GM12878 (cell line): ENCODE results near the gene MRGPRF.

Experiments
- POLR2A ChIP-seq: IDR thresholded peaks from 2 replicates; pipeline ENCODE4 v1.6.1; 2011; ENCODE audit warnings: low read depth, mild to moderate bottlenecking, low read length
- POLR2AphosphoS5 ChIP-seq: IDR thresholded peaks from 2 replicates; pipeline ENCODE4 v1.6.1; 2011; ENCODE audit warnings: mild to moderate bottlenecking, low read length, inconsistent platforms
- RAD21 ChIP-seq: IDR thresholded peaks from 2 replicates; pipeline ENCODE4 v1.6.1; 2011; ENCODE audit warnings: mild to moderate bottlenecking, low read depth, low read length, moderate library complexity; ENCODE audit not compliant: insufficient read depth
- RFX5 ChIP-seq: IDR thresholded peaks from 2 replicates; pipeline ENCODE4 v1.6.1; 2011; ENCODE audit warnings: low read depth, low read length, improper control_type of control experiment
- SPI1 ChIP-seq: IDR thresholded peaks from 2 replicates; pipeline ENCODE4 v1.6.1; 2011; ENCODE audit warnings: low read depth, mild to moderate bottlenecking, low read length, moderate library complexity, borderline replicate concordance; ENCODE audit not compliant: insufficient read depth
- YY1 ChIP-seq: IDR thresholded peaks from 2 replicates; pipeline ENCODE4 v1.6.1; 2011; ENCODE audit warnings: low read depth, mild to moderate bottlenecking, low read length
- ZNF274 ChIP-seq: IDR thresholded peaks from one replicate; pipeline ENCODE4 v1.8.0; 2011; ENCODE audit not compliant: insufficient read length, insufficient read depth
- TF ChIP-seq, protein P1 (sequence below), 3 experiments: IDR thresholded peaks in 2 of 3; conservative IDR thresholded peaks in 1 of 3; 2 replicates each; pipeline ENCODE4 v1.5.1; 2011; ENCODE audit warnings: low read depth in 3 of 3, low read length in 3 of 3, mild to moderate bottlenecking in 3 of 3, control low read depth in 2 of 3, moderate library complexity in 2 of 3, inconsistent platforms in 1 of 3, mixed read lengths in 1 of 3; ENCODE audit not compliant: control insufficient read depth in 2 of 3, insufficient read depth in 1 of 3; ENCODE audit errors: extremely low read depth in 1 of 3
- TF ChIP-seq, protein P2 (sequence below): IDR thresholded peaks from 2 replicates; pipeline ENCODE4 v1.6.1; 2011; ENCODE audit warnings: borderline replicate concordance, low read depth, mild to moderate bottlenecking, moderate library complexity, mixed read lengths, low read length; ENCODE audit not compliant: insufficient read depth; ENCODE audit errors: extremely low read length
- TF ChIP-seq, protein P3 (sequence below): IDR thresholded peaks from 2 replicates; pipeline ENCODE4 v1.6.1; 2012; ENCODE audit warnings: low read depth, low read length, improper control_type of control experiment

DNA sequence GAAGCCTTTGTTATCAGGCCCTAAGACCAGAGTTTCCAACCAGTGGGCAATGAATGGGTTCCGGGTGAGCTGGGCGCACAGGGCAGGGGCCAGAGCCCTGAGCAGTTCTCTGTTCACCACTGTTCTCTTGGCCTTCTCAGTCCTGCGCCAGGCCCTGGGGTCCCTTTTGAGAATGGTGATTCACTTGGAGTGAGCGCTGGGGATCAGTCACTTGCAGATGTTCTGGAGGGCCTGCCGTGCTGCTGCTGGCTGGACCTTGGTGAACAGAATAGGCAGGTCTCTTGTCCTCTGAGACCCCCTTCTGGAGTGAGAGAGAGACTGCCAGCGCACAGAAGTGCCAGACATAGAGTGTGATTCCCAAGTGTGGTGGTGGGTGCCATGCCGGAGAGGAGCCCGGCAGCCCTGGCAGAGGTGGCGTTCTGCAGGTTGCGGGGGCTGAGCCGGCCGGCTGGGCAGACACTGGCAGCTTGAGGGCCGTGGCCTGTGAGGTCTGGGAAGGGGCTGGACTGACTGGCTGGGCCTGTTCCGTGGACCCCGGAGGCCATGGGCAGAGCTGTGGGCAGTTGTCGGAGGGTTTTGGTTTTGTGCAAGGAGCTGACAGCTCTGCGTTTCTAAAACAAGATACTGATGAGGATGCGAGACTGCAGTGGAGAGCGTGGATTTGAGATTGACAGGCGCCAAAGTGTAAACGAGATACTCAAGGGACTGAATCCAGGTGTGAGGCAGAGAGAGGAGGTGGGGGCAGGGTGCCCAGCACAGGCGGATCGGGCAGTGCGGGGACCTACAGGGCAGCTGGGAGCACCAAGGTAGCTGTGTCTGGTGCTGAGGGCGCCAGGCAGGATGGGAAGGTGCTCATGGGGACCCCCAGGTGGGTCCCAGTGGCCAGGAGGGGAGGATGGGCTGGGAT lies 48.0 kb upstream of the MRGPRF start:
- TF ChIP-seq, protein P1, sequence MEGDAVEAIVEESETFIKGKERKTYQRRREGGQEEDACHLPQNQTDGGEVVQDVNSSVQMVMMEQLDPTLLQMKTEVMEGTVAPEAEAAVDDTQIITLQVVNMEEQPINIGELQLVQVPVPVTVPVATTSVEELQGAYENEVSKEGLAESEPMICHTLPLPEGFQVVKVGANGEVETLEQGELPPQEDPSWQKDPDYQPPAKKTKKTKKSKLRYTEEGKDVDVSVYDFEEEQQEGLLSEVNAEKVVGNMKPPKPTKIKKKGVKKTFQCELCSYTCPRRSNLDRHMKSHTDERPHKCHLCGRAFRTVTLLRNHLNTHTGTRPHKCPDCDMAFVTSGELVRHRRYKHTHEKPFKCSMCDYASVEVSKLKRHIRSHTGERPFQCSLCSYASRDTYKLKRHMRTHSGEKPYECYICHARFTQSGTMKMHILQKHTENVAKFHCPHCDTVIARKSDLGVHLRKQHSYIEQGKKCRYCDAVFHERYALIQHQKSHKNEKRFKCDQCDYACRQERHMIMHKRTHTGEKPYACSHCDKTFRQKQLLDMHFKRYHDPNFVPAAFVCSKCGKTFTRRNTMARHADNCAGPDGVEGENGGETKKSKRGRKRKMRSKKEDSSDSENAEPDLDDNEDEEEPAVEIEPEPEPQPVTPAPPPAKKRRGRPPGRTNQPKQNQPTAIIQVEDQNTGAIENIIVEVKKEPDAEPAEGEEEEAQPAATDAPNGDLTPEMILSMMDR (IDR thresholded peaks at IDR 0.05 in 2 of 3, conservative IDR thresholded peaks at IDR 0.05 in 1 of 3; ENCODE audit: control insufficient read depth in 2 of 3, extremely low read depth in 1 of 3, insufficient read depth in 1 of 3, low read depth in 3 of 3, low read length in 3 of 3) = no peak
- TF ChIP-seq YY1 (no peak), RAD21 (no peak), RFX5 (no peak), POLR2AphosphoS5 (no peak), ZNF274 (no peak), SPI1 (no peak), POLR2A (no peak)
- TF ChIP-seq, protein P2, sequence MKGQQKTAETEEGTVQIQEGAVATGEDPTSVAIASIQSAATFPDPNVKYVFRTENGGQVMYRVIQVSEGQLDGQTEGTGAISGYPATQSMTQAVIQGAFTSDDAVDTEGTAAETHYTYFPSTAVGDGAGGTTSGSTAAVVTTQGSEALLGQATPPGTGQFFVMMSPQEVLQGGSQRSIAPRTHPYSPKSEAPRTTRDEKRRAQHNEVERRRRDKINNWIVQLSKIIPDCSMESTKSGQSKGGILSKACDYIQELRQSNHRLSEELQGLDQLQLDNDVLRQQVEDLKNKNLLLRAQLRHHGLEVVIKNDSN = no peak
- TF ChIP-seq, protein P3, sequence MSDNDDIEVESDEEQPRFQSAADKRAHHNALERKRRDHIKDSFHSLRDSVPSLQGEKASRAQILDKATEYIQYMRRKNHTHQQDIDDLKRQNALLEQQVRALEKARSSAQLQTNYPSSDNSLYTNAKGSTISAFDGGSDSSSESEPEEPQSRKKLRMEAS = no peak
